ENCODE results near the gene ANKS6.

GRCh38 chr9:98755006-98755618 lies 41.2 kb downstream of the ANKS6 start:
- no peak for TF ChIP-seq EZH2 (IDR thresholded peaks at IDR 0.05; ENCODE audit: borderline replicate concordance, low read depth, low read length)
- TF ChIP-seq CCAR2 (IDR thresholded peaks at IDR 0.05; ENCODE audit: low read depth, low read length) = no peak
- TF ChIP-seq MAZ (CRISPR knock-in tag; conservative IDR thresholded peaks at IDR 0.05 in 1 of 2, IDR thresholded peaks at IDR 0.05 in 1 of 2) = no peak
- no peak for TF ChIP-seq ZNF253 (CRISPR knock-in tag; conservative IDR thresholded peaks at IDR 0.05)
- TF ChIP-seq WHSC1 (IDR thresholded peaks at IDR 0.05; ENCODE audit: low read length) = no peak

Data from K562 (cell line).